ENCODE measurements around the gene MDFIC. TPM values are rescaled to one million over a fixed set of nuclear protein-coding genes. Genes with fewer than 3 reads are reported as not detected.

MDFIC gene
- total and polyA plus RNA-seq, 2 donors (not counting 1 experiment from before 2014, with no cell fraction given): 19.6 to 66.1 TPM

GRCh38 chr7:114985116-114985715 is 63.3 kb downstream of the MDFIC start:
- Histone ChIP-seq H3K27ac (ENCODE audit: low read length in 2 of 2) (no peak overlapping the region), H2AFZ (ENCODE audit: insufficient read depth, low read depth, low read length, poor library complexity, severe bottlenecking) (no peak overlapping the region), H3K4me3 (ENCODE audit: control extremely low read depth in 1 of 5, extremely low read depth in 1 of 5, insufficient read depth in 1 of 5, low read depth in 2 of 5, low read length in 4 of 5) (no peak overlapping the region), H3K36me3 (replicated peaks in 1 of 2; ENCODE audit: control extremely low read depth in 1 of 2, control insufficient read depth in 1 of 2, extremely low read depth in 1 of 2, insufficient read depth in 2 of 2, low read length in 1 of 2) (peaks cover 0 to 21% of the 10 kb centered on the region in 2 experiments), H3K79me2 (ENCODE audit: control insufficient read depth, insufficient read depth, low read length) (peaks cover 4% of the 10 kb centered on the region), H3K27me3 (replicated peaks in 1 of 4; ENCODE audit: control extremely low read depth in 1 of 4, control insufficient read depth in 3 of 4, insufficient read depth in 4 of 4, low read length in 3 of 4) (no peaks in the 10 kb centered on the region), H3K4me1 (ENCODE audit: control insufficient read depth in 2 of 2, insufficient read depth in 2 of 2, low read length in 2 of 2) (peaks cover 0 to 4% of the 10 kb centered on the region in 2 donors), H3K4me2 (replicated peaks; ENCODE audit: low read depth, low read length, poor library complexity, severe bottlenecking) (no peak overlapping the region), H3K9me3 (ENCODE audit: control extremely low read depth in 1 of 3, control insufficient read depth in 2 of 3, insufficient read depth in 1 of 3, low read length in 2 of 3) (no peaks in the 10 kb centered on the region), H3K9ac (ENCODE audit: low read length) (no peak overlapping the region), H4K20me1 (ENCODE audit: control insufficient read depth, insufficient read depth, low read length, poor library complexity, severe bottlenecking) (no peaks in the 10 kb centered on the region)
- no peak for ATAC-seq (ENCODE audit: low read depth)
- Mint-ChIP-seq H3K27me3 (no peaks in the 10 kb centered on the region), H3K4me3 (no peak overlapping the region), H3K9me3 (ENCODE audit: insufficient read depth) (no peaks in the 10 kb centered on the region), H3K27ac (no peak overlapping the region), H3K4me1 (peaks cover 19% of the 10 kb centered on the region)
- TF ChIP-seq EZH2 (IDR thresholded peaks at IDR 0.05; ENCODE audit: borderline replicate concordance, insufficient read depth, low read depth, low read length, poor library complexity, severe bottlenecking): no peak
- ChIA-PET CTCF (interaction anchor here (0.8 kb wide), 1 partner anchor 119 kb away, joined by 3 read pairs; no protein-coding TSS in a partner anchor), POLR2A (no interaction called here)
- DNase-seq: no peak
- WGBS (ENCODE audit: insufficient coverage): 100% methylated on average over 1 of the region's 2 CpGs
- intact Hi-C loops (cut with micrococcal nuclease): no loop called here

GRCh38 chr7:114986190-114987180 is 64.6 kb downstream of the MDFIC start:
- ChIA-PET CTCF (interaction anchor here (0.8 kb wide), 1 partner anchor 121 kb away, joined by 3 read pairs; no protein-coding TSS in a partner anchor), POLR2A (no interaction called here)
- peaks cover 4% of the 10 kb centered on the region for H3K79me2 ChIP-seq (ENCODE audit: control insufficient read depth, insufficient read depth, low read length)
- Mint-ChIP-seq H3K27ac (no peak overlapping the region), H3K27me3 (no peaks in the 10 kb centered on the region), H3K9me3 (ENCODE audit: insufficient read depth) (no peaks in the 10 kb centered on the region), H3K4me1 (peaks cover 9% of the 10 kb centered on the region), H3K4me3 (no peak overlapping the region)
- no peaks in the 10 kb centered on the region for H3K9me3 ChIP-seq (ENCODE audit: control extremely low read depth in 1 of 3, control insufficient read depth in 2 of 3, insufficient read depth in 1 of 3, low read length in 2 of 3)
- DNase-seq (no peak), ATAC-seq (ENCODE audit: low read depth) (no peak)
- peaks cover 0 to 9% of the 10 kb centered on the region in 2 experiments for H3K36me3 ChIP-seq (replicated peaks in 1 of 2; ENCODE audit: control extremely low read depth in 1 of 2, control insufficient read depth in 1 of 2, extremely low read depth in 1 of 2, insufficient read depth in 2 of 2, low read length in 1 of 2)
- H3K4me2 ChIP-seq (replicated peaks; ENCODE audit: low read depth, low read length, poor library complexity, severe bottlenecking): no peak overlapping the region
- no CpG with 5 or more reads among the region's 3 CpGs for whole genome bisulfite sequencing (ENCODE audit: insufficient coverage)
- H2AFZ ChIP-seq (ENCODE audit: insufficient read depth, low read depth, low read length, poor library complexity, severe bottlenecking): no peak overlapping the region
- no peak overlapping the region for H3K4me3 ChIP-seq (ENCODE audit: control extremely low read depth in 1 of 5, extremely low read depth in 1 of 5, insufficient read depth in 1 of 5, low read depth in 2 of 5, low read length in 4 of 5)
- no peak overlapping the region for H3K27ac ChIP-seq (ENCODE audit: low read length in 2 of 2)
- TF ChIP-seq CTCF (IDR thresholded peaks at IDR 0.05) (no peak), EZH2 (IDR thresholded peaks at IDR 0.05; ENCODE audit: borderline replicate concordance, insufficient read depth, low read depth, low read length, poor library complexity, severe bottlenecking) (no peak)
- H4K20me1 ChIP-seq (ENCODE audit: control insufficient read depth, insufficient read depth, low read length, poor library complexity, severe bottlenecking): no peaks in the 10 kb centered on the region
- H3K9ac ChIP-seq (ENCODE audit: low read length): no peak overlapping the region
- H3K4me1 ChIP-seq (ENCODE audit: control insufficient read depth in 2 of 2, insufficient read depth in 2 of 2, low read length in 2 of 2): peaks cover 0 to under 1% of the 10 kb centered on the region in 2 donors
- intact Hi-C loops (cut with micrococcal nuclease): no loop called here
- H3K27me3 ChIP-seq (replicated peaks in 1 of 4; ENCODE audit: control extremely low read depth in 1 of 4, control insufficient read depth in 3 of 4, insufficient read depth in 4 of 4, low read length in 3 of 4): no peaks in the 10 kb centered on the region

Data from B cell (primary cell).